Gastrocnemius medialis (tissue), 4 donors: ENCODE data around the gene LTN1.

Experiments used
- POLR2A ChIP-seq, 2 donors: fragments of 450-650 bp; IDR thresholded peaks; one replicate each; pipeline ENCODE4 v1.6.1; 2017; ENCODE audit warnings: antibody characterized with exemption in 2 of 2, mild to moderate bottlenecking in 2 of 2, moderate library complexity in 2 of 2
- TF ChIP-seq, protein P1 (sequence below), 5 experiments: fragments of 450-650 bp in 3 of 5; fragments of 200-600 bp in 2 of 5; sonication (generic) in 2 of 5; IDR thresholded peaks in 4 of 5; conservative IDR thresholded peaks in 1 of 5; 1 replicate in 4 of 5; 2 replicates in 1 of 5; pipeline ENCODE4 v1.5.1; 2016 to 2019; ENCODE audit warnings: antibody characterized with exemption in 5 of 5, mild to moderate bottlenecking in 3 of 5, moderate library complexity in 3 of 5

DNA sequence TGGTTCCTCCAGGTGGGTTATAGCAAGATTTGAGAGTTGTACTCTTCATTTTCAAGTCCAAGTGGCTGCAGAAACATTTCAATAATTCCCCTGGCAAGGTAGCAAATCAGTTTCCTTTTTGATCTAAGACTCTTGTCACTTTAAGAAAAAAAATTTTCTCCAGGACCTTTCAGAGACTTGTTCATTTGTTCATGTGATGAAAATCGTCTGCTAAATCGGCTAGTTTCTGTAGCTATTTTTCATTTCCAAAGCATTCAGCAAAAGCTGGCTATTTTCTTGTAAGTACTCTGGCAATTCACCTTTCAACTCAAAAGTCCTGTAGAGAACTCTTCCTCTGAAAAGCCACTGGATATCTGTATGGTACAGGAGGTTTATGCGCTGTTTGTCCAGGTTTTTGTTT is 93.5 kb downstream of the LTN1 start:
- TF ChIP-seq, protein P1, sequence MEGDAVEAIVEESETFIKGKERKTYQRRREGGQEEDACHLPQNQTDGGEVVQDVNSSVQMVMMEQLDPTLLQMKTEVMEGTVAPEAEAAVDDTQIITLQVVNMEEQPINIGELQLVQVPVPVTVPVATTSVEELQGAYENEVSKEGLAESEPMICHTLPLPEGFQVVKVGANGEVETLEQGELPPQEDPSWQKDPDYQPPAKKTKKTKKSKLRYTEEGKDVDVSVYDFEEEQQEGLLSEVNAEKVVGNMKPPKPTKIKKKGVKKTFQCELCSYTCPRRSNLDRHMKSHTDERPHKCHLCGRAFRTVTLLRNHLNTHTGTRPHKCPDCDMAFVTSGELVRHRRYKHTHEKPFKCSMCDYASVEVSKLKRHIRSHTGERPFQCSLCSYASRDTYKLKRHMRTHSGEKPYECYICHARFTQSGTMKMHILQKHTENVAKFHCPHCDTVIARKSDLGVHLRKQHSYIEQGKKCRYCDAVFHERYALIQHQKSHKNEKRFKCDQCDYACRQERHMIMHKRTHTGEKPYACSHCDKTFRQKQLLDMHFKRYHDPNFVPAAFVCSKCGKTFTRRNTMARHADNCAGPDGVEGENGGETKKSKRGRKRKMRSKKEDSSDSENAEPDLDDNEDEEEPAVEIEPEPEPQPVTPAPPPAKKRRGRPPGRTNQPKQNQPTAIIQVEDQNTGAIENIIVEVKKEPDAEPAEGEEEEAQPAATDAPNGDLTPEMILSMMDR (IDR thresholded peaks at IDR 0.05 in 4 of 5, conservative IDR thresholded peaks at IDR 0.05 in 1 of 5), result no peak
- TF ChIP-seq POLR2A (IDR thresholded peaks at IDR 0.05), result no peak
